ENCODE results near the gene HBM.
"Not testable (repeated sequence)": the region's sequence is repeated elsewhere in the genome, so short reads cannot be mapped to it uniquely, and the experiment has no call there.

HBM gene

GRCh38 chr16:170788-171187 is 5.0 kb downstream of the HBM start:
- no peak for DNase-seq

- not testable (repeated sequence) for DNase-seq
Measured at GRCh38 chr16:172374-172941, 6.7 kb downstream of the HBM start, which contains the start of gene HBA2. TSS of gene HBA2 (plus strand) at chr16:172876. CDS start at chr16:172913, 37 bp downstream.

- DNase-seq, result not testable (repeated sequence)
Measured at GRCh38 chr16:173211-173854, 7.6 kb downstream of the HBM start.

- not testable (repeated sequence) for DNase-seq
Measured at GRCh38 chr16:173928-174769, 8.4 kb downstream of the HBM start.

GRCh38 chr16:175011-175949 is 9.5 kb downstream of the HBM start:
- DNase-seq, result no peak

- DNase-seq, result not testable (repeated sequence)
Measured at GRCh38 chr16:176006-176405, 10.2 kb downstream of the HBM start.

GRCh38 chr16:176477-177382 is 11.0 kb downstream of the HBM start, which contains the start of gene HBA1:
TSS of gene HBA1 (plus strand) at chr16:176680. CDS start at chr16:176717, 37 bp downstream.
- not testable (repeated sequence) for DNase-seq

GRCh38 chr16:177394-177822 is 11.6 kb downstream of the HBM start:
- DNase-seq, result no peak

- DNase-seq, result no peak
Measured at GRCh38 chr16:177981-178667, 12.3 kb downstream of the HBM start.

GRCh38 chr16:178668-179015 is 12.9 kb downstream of the HBM start:
- DNase-seq, result no peak

GRCh38 chr16:179211-180092 is 13.7 kb downstream of the HBM start:
- DNase-seq, result no peak

GRCh38 chr16:180101-180675 is 14.4 kb downstream of the HBM start, which contains the start of gene HBQ1:
TSS of gene HBQ1 (plus strand) at chr16:180459. CDS start at chr16:180487, 28 bp downstream.
- DNase-seq, result peak; percentile 35

GRCh38 chr16:180681-181564 is 15.1 kb downstream of the HBM start:
- DNase-seq, result peak; percentile 86

GRCh38 chr16:181565-182021 is 15.8 kb downstream of the HBM start:
- DNase-seq, result no peak

GRCh38 chr16:183005-183404 is 17.2 kb downstream of the HBM start:
- no peak for DNase-seq

GRCh38 chr16:185213-185612 is 19.4 kb downstream of the HBM start:
- no peak for DNase-seq

GRCh38 chr16:185691-186090 is 19.9 kb downstream of the HBM start:
- no peak for DNase-seq

- no peak for DNase-seq
Measured at GRCh38 chr16:187330-187729, 21.6 kb downstream of the HBM start.

Data from activated CD4-positive, alpha-beta T cell treated with anti-CD3 and anti-CD28 coated beads, Interleukin-10, Interleukin-2, amounts not matched to agents 100 ng/mL and 50 ng/mL, durations not matched to agents 16 hours and 8 hours (primary cell).